Measurements from ENCODE around the gene GALR3.

Gene GALR3

DNA sequence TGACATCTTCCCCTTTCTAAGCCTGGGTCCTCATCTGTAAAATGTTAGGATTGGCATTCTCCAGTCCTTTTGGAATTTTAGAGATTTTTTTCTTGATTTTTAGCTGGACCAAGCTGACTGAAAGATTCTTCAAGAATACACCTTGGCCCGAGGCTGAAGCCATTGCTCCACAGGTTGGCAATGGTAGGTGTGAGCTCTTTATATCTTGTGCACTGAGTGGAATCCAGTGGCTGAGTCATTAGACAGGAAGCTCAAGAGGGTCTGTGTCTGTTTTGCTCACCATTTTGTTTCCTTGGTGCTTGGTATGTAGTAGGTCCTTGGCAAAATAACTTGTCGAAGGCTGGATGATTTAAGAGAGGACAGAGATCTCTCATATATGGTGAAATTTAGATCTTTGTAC is 32.3 kb downstream of the GALR3 start:
- in situ Hi-C loops (cut with MboI; ENCODE audit: low sequenced_read_pairs) = no loop called here

DNA sequence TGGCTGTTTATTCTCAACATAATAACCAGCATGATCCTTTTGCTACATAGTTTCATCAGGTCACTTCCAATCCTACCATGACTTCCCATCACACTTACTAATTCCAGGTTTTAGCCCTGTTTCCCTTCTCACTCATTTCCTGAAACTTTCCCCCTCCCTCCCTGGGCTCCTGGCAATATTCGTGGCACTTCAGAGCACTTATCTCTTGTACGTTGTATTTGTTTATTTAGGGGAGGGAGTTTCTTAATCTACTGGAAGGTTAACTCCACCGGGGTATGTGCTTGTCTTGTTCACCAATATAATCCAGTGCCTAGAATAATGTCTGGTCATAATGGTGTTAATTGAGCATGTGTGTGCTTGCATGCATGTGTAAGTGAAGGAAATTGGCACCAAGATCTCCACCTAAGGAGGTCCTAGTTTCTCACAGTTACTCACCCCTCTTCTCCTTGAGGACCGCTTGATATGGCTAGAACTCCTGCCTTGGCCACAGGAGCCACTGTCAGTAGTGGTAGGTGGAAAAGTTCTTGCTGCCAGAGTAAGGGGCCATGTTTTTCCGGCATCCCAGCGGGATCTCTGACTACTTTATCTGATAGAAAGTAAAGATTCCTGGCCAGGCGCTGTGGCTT is 37.7 kb downstream of the GALR3 start:
- in situ Hi-C loops (cut with MboI; ENCODE audit: low sequenced_read_pairs) = no loop called here

DNA sequence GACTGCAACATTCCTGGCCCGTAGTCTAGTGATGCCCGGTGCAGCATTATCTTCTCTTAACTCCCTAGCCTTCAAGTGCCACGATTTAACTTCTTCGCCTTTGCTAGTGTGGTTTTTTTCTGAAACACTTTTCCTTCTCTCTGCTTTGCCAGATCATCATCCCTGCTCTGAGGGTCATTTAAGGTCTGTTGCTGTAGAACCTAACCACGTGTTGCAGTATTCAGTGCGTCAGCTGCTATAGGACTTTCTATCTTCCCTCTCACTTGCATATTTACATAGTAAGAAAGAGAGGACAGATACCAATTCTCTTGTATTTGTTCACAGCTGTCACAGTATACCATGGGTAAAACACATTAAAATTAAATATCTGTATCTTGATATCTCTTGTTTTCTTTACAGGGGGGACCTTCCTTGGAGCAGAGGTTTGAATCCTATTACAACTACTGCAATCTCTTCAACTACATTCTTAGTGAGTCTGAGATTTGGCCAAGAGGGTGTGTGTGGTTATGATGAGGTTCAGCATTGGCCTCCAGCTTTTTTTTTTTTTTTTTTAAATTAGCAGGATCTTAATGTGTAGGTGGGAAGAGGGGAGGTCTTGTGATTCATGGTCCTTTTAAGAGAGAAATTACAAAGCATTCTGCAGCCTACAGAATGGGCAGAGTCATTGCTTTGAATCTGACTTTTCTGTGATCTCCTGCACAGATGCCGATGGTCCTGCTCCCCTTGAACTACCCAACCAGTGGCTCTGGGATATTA is 39.6 kb downstream of the GALR3 start:
- in situ Hi-C loops (cut with MboI; ENCODE audit: low sequenced_read_pairs) = no loop called here

DNA sequence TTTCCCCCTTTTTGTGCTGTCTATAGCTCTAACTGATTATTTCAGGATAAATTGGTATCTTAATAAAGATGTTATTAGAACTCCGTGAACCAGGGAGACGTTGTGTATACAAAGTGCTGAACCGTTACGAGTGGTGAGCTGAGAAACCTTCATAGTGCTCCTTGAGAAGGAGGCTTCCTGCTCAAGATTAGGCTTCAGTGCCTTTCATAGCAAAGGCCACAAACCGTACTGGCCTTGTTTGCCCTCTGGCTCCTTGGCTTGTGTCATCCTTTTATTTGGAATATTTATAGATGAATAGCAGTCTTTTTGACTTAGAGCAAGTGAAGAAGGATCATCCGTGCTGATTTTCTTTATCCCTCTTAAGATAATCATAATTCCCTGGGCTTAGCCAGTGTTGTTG is 42.3 kb downstream of the GALR3 start:
- in situ Hi-C loops (cut with MboI; ENCODE audit: low sequenced_read_pairs) = no loop called here

DNA sequence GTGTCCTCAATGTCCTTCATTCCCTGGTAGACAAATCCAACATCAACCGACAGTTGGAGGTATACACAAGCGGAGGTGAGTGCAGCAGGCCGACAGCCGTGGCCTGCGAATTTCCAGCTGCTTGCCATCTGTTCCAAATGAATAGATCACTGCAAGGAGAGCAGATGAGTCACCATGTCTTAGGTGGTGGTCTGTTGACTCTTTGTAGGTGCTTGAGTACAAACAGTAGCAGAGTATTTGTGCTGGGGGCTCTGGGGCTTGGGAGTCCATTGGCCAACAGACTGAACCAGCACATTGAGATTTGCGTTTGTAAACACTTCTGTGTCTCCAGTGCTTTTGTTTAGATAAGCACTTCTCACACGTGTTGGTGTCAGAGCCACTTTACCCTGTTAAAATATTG is 47.1 kb downstream of the GALR3 start:
- in situ Hi-C loops (cut with MboI; ENCODE audit: low sequenced_read_pairs) = no loop called here
